Upper lobe of right lung (tissue), 1 donor: ENCODE results near the gene ARHGAP23. TPM values are rescaled to one million over a fixed set of nuclear protein-coding genes. Genes with fewer than 3 reads are reported as not detected.
"Not testable (repeated sequence)": the region's sequence is repeated elsewhere in the genome, so short reads cannot be mapped to it uniquely, and the experiment has no call there.

Experiments used
- ATAC-seq: fragments of 200-7000 bp; cut with Tn5 transposase; one replicate; pipeline ENCODE4 v1.9.1; 2020; ENCODE audit warnings: mild to moderate bottlenecking, moderate library complexity
- DNase-seq: peaks from one replicate; pipeline ENCODE4 v3.0.0-alpha.2; 2020
- H3K27ac ChIP-seq: fragments of 200-600 bp; one replicate; pipeline ENCODE4 v1.8.0; 2022
- H3K27me3 ChIP-seq: fragments of 200-600 bp; one replicate; pipeline ENCODE4 v1.8.0; 2022; ENCODE audit warnings: mild to moderate bottlenecking
- H3K36me3 ChIP-seq: fragments of 200-600 bp; one replicate; pipeline ENCODE4 v1.8.0; 2022
- H3K4me1 ChIP-seq: fragments of 200-600 bp; one replicate; pipeline ENCODE4 v1.8.0; 2022
- H3K4me3 ChIP-seq: fragments of 200-600 bp; one replicate; pipeline ENCODE4 v1.8.0; 2022; ENCODE audit warnings: mild to moderate bottlenecking
- H3K9me3 ChIP-seq: fragments of 200-600 bp; one replicate; pipeline ENCODE4 v1.8.0; 2022
- intact Hi-C: fragments of 100-400 bp; cut with DNase I; formaldehyde crosslinking; loops from one replicate; pipeline ENCODE4 v1.11.0; 2022
- total RNA-seq: library from RNA; stranded (reverse); fragmentation: NEBNext Ultra II Directional; extraction: Animal tissue kit (Norgen Biotek cat#: 25700); gene quantifications from one replicate; pipeline ENCODE4 v1.2.1, GENCODE V29; 2021
- TF ChIP-seq, protein P1 (sequence below): fragments of 200-600 bp; IDR thresholded peaks from one replicate; pipeline ENCODE4 v1.8.0; 2022; ENCODE audit warnings: antibody characterized with exemption
- donor health status: DM: no; HTN: yes; CAD: no; lungs with severe emphysema.

Gene ARHGAP23
- total RNA-seq, 1 donor from 2014 or later: 85.1 TPM

DNA sequence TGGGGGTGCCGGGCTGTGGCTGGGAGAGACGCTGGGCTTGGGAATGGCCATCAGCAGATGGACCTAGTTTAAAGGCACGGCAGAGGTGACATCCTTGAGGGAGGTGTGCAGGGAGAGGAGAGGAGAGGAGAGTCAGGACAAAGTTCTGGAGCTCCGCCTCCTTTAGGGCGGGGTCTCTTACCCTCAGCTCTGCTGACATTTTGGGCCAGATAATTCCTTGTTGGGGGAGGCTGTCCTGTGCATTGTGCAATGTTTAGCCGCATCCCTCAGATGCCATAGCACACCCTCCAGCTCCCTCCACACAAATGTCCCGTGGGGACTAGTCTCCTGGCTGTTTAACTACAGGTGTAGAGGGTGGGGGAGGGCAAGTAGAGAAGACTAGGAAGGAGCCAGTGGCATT lies 48.3 kb downstream of the ARHGAP23 start:
- ATAC-seq (no peak), DNase-seq (no peak)
- no peak overlapping the region for H3K27ac ChIP-seq
- no peaks in the 10 kb centered on the region for H3K27me3 ChIP-seq
- peaks cover 5% of the 10 kb centered on the region for H3K36me3 ChIP-seq
- intact Hi-C loops: loop anchor here (10.0 kb wide), 1 partner anchor 52 kb away; the partner anchor contains the start of gene ARHGAP23
- no peaks in the 10 kb centered on the region for H3K9me3 ChIP-seq
- TF ChIP-seq, protein P1, sequence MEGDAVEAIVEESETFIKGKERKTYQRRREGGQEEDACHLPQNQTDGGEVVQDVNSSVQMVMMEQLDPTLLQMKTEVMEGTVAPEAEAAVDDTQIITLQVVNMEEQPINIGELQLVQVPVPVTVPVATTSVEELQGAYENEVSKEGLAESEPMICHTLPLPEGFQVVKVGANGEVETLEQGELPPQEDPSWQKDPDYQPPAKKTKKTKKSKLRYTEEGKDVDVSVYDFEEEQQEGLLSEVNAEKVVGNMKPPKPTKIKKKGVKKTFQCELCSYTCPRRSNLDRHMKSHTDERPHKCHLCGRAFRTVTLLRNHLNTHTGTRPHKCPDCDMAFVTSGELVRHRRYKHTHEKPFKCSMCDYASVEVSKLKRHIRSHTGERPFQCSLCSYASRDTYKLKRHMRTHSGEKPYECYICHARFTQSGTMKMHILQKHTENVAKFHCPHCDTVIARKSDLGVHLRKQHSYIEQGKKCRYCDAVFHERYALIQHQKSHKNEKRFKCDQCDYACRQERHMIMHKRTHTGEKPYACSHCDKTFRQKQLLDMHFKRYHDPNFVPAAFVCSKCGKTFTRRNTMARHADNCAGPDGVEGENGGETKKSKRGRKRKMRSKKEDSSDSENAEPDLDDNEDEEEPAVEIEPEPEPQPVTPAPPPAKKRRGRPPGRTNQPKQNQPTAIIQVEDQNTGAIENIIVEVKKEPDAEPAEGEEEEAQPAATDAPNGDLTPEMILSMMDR: no peak
- no peaks in the 10 kb centered on the region for H3K4me1 ChIP-seq
- H3K4me3 ChIP-seq: no peak overlapping the region

DNA sequence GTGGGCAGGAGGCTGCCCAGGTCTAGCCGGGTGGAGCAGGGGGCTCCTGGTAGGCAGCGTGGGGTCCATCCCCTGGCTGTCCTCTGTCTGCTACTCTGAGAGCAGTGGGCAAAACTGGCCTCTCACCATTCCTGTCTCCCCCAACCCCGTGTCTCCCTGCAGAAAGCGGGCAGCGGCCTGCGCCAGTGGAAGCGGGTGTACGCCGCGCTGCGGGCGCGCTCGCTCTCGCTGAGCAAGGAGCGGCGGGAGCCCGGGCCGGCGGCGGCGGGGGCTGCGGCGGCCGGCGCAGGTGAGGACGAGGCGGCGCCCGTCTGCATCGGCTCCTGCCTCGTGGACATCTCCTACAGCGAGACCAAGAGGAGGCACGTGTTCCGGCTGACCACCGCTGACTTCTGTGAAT lies 49.2 kb downstream of the ARHGAP23 start:
- H3K27me3 ChIP-seq, DNase-seq, H3K27ac ChIP-seq, H3K4me3 ChIP-seq, ATAC-seq, H3K9me3 ChIP-seq, H3K4me1 ChIP-seq, H3K36me3 ChIP-seq: not testable (repeated sequence)
- intact Hi-C loops: loop anchor here (10.0 kb wide), 1 partner anchor 53 kb away; the partner anchor contains the start of gene ARHGAP23

DNA sequence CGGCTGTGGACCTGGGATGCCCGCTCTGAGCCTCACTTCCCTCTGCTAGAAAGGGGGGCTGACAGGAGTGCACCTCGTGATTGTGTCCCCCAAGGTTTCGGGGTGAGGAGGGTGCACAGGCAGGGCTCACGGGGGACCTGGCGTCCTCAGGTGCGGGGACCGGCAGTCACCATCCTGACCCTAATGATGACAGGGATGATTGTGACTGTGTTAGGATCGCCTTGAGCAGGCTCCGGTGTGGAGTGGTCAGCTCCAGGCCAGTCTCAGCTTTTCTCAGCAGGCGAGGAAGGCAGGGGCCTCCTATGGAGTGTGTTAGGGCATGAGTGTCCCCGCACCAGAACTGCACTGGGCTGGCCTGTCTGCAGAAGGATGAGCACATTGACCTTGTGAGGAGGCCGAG lies 49.7 kb downstream of the ARHGAP23 start:
- ATAC-seq, DNase-seq, H3K27ac ChIP-seq, H3K4me1 ChIP-seq, H3K36me3 ChIP-seq, H3K27me3 ChIP-seq, H3K4me3 ChIP-seq, H3K9me3 ChIP-seq: not testable (repeated sequence)
- intact Hi-C loops: loop anchor here (10.0 kb wide), 1 partner anchor 53 kb away; the partner anchor contains the start of gene ARHGAP23

DNA sequence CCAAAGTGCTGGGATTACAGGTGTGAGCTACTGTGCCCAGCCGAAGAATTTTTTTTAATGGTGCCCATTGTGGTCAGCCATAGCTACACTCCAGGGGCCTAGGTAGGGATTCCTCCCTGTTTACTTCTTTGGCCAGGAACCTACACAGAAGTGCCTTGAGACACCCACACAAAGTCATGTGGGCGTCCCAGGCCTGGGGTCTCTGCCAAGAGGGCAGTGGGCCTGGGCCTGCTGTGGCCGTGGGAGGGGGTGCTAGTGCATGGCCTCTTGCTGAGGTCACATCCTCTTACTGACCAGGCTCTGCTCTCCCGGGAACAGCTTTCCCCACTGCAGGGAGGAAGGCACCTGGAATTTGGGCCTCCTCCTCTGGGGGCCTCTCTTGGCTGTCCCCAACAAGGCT lies 50.4 kb downstream of the ARHGAP23 start:
- not testable (repeated sequence) for DNase-seq, H3K36me3 ChIP-seq, H3K9me3 ChIP-seq, H3K4me1 ChIP-seq, ATAC-seq, H3K27ac ChIP-seq, H3K27me3 ChIP-seq, H3K4me3 ChIP-seq
- intact Hi-C loops: loop anchor here (10.0 kb wide), 1 partner anchor 54 kb away; the partner anchor contains the start of gene ARHGAP23

DNA sequence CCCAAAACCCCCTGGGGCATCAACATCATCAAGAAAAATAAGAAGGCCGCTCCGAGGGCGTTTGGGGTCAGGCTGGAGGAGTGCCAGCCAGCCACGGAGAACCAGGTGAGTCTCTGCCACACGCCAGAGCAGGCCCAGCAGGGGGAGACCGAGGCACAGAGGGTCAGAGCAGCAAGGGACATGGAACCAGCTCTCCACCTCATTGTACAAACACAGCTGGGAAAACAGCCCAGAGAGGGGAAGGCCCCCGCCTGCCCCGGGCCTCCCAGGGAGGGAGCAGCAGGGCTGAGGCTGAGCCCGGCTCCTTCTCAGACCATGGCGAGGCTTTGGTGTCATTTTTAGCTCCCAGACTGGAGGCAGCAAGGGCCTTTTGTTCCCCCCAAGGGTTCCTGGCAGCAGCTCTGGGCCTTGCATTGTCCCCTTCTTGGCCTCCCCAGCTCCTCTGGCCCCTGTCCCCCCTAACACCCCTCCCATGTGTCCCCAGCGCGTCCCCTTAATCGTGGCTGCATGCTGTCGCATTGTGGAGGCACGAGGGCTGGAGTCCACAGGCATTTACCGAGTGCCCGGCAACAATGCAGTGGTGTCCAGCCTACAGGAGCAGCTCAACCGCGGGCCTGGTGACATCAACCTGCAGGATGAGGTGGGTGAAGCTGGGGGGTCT lies 53.9 kb downstream of the ARHGAP23 start:
- H3K4me1 ChIP-seq, H3K27me3 ChIP-seq, intact Hi-C loops, H3K27ac ChIP-seq, DNase-seq, ATAC-seq, H3K4me3 ChIP-seq, H3K9me3 ChIP-seq, H3K36me3 ChIP-seq: not testable (repeated sequence)

DNA sequence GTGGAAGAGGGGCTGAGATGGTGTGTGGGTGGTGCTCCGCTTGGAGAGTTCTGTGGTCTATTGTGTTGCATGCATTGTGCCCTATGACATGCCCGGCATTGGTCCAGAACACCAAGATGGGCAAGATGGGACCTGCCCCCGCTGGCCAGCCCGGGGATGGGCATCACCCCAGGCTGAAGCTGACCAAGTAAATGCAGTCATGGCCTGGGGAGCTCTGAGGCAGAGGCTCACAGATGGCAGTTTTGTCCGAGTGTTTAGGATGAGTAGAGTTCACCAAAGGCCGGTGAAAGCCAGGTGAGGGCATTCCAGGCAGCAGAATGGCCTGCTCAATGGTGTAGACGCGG lies 54.4 kb downstream of the ARHGAP23 start:
- intact Hi-C loops, H3K36me3 ChIP-seq, H3K4me3 ChIP-seq, H3K4me1 ChIP-seq, H3K27me3 ChIP-seq, DNase-seq, H3K27ac ChIP-seq, H3K9me3 ChIP-seq, ATAC-seq: not testable (repeated sequence)

DNA sequence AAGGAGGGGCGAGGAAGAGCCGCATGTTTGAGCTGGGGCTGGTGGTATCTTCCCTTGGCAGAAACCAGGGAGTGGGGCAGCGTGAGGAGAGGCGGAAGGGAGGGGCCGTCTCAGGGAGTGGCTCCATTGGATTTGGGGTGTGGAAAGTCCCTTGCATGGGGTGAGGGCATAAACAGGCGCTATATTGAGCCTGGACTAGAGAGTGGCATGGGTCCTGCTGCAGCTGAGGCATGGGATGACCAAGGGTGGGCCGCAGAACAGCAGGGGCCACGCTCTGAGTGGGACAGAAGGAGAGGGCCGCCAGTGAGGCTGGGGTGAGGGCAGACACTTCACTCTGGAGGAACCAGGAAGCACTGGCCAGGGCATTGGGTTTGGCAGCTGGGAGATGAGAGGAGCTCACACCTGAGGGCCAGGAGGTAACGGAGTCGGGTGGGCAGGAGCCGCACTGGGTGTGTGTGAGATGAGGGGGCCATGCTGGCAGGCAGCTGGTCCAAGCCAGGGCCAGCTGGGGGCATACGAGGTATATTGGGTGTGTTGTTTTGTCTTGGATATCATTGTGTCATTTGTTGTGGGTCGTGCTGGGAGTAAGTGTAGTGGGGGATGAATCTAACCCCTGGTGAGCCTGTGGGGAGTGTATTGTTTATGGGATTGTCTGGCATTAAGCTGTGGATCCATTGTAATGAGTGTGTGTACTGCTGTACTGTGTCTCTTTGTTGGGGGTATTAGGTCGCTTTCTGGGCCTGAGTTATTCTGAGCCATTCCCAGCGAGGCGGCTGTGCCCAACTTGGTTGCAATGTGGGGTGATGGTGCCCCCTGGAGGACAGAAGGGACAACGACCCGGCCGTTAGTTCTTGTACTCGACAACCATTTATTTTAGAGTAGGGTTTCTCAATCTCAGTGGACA lies 56.2 kb downstream of the ARHGAP23 start:
- H3K4me1 ChIP-seq, H3K4me3 ChIP-seq, H3K9me3 ChIP-seq, H3K27me3 ChIP-seq, H3K27ac ChIP-seq, intact Hi-C loops, H3K36me3 ChIP-seq: not testable (repeated sequence)
- ATAC-seq: peak; percentile 95
- DNase-seq: peak; percentile 80
- TF ChIP-seq, protein P1: peak; percentile 73

DNA sequence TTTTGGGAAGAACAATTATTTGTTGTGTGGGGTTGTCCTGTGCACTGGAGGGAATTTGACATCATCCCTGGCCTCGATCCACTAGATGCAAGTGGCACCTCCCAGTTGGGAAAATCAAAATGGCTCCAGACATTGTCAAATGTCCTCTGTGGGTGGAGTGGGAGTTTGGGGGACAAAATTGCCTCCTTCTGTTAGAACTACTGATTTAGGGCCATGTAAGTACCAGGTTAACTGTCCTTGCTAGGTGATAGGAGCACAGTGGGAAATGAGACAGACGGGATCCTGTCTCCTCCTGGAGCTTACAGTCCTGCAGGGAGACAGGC lies 56.8 kb downstream of the ARHGAP23 start:
- DNase-seq (no peak), ATAC-seq (no peak)
- Histone ChIP-seq H3K36me3 (peaks cover 4% of the 10 kb centered on the region), H3K4me1 (no peaks in the 10 kb centered on the region), H3K27me3 (no peaks in the 10 kb centered on the region), H3K27ac (no peak overlapping the region), H3K4me3 (no peak overlapping the region), H3K9me3 (no peaks in the 10 kb centered on the region)
- TF ChIP-seq, protein P1: no peak
- intact Hi-C loops: no loop called here

DNA sequence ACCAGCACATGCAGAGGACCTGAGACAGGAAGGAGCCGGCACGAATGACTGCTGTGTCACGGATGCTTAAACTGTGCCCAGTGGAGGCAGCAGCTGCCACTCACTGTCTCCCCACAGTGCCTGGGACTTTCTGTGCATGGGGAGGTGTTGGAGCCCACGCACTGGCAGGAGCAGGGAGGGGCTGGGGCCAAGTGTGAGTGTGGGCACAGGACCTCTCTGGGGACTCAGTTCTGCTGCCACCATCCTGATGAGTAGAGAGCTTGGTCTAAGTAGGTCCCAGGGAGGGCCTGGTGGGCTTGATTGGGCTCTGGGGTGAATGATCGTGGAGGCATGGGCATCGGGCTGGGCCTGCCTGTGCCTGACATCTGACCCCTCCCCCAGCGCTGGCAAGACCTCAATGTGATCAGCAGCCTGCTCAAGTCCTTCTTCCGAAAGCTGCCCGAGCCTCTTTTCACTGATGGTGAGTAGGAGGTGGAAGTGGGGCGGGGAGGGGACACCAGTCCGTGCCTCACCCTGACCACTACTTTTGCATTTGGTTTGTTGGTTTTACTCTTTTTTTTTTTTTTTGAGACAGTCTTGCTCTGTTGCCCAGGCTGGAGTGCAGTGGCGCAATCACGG lies 57.5 kb downstream of the ARHGAP23 start:
- H3K4me1 ChIP-seq, ATAC-seq, H3K27me3 ChIP-seq, H3K9me3 ChIP-seq, H3K4me3 ChIP-seq, H3K27ac ChIP-seq, DNase-seq, H3K36me3 ChIP-seq, intact Hi-C loops: not testable (repeated sequence)

DNA sequence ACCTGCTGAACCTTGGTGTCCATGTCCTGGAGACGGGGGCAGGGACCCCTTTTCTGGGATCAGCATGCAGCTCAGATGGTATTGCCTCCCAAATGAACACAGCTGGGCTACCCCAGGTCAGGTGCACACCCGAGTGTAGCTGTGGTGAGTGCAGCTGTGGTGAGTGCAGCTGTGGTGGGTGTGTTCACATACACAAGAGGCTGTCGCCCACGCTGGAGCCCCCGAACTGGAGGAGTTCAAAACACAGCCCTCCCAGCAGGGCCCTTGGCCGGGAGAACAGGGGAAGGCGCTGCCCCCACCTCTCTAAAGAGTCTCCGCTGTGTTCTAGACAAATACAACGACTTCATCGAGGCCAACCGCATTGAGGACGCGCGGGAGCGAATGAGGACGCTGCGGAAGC lies 61.5 kb downstream of the ARHGAP23 start:
- H3K4me3 ChIP-seq, H3K4me1 ChIP-seq, DNase-seq, intact Hi-C loops, H3K27me3 ChIP-seq, ATAC-seq, H3K9me3 ChIP-seq, H3K27ac ChIP-seq: not testable (repeated sequence)
- H3K36me3 ChIP-seq: peaks cover 26% of the 10 kb centered on the region
